Measurements from ENCODE around the gene SOX9. TPM values are rescaled to one million over a fixed set of nuclear protein-coding genes. Genes with fewer than 3 reads are reported as not detected.

The SOX9 gene
- total and polyA plus RNA-seq, 4 donors: 0.42 to 1.7 (median 0.99) TPM

DNA sequence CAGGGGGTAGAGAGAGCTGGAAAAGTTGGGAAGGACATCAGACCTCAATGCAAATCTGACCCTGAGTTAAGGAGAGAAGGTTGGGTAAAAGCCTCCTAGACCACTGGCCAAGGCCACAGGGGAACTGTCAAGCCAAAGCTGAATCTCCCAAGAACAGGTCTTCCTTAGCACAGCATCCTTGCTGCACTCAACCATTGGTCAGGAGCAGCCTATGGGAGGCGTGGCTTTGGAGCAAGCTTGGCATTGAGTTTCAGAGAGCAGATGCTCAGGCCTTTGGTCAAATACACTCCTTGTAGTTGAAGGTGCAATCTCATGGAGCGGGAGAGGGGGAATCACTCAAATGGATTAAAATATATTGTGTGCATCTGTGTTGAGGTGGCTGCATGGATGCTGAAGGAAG lies 21.8 kb downstream of the SOX9 start:
- Histone ChIP-seq H3K27ac (ENCODE audit: low read depth in 1 of 2, low read length in 2 of 2) (no peak overlapping the region), H3K4me1 (ENCODE audit: control insufficient read depth in 4 of 4, insufficient read depth in 4 of 4, low read length in 3 of 4) (no peaks in the 10 kb centered on the region), H3K36me3 (ENCODE audit: control insufficient read depth in 4 of 4, insufficient read depth in 3 of 4, low read depth in 1 of 4, low read length in 3 of 4) (no peaks in the 10 kb centered on the region), H3K9ac (ENCODE audit: low read depth in 1 of 2, low read length in 2 of 2) (no peak overlapping the region), H3K4me3 (ENCODE audit: low read depth in 1 of 3, low read length in 3 of 3) (no peak overlapping the region), H3K27me3 (ENCODE audit: control insufficient read depth in 4 of 4, insufficient read depth in 4 of 4, low read length in 3 of 4) (peaks cover 0 to 4% (median 0%) of the 10 kb centered on the region in 4 donors), H3K9me3 (ENCODE audit: control insufficient read depth in 4 of 4, low read length in 3 of 4) (no peaks in the 10 kb centered on the region)
- TF ChIP-seq FOXA2 (IDR thresholded peaks at IDR 0.05): no peak
- TF ChIP-seq HNF4A (conservative IDR thresholded peaks at IDR 0.05): no peak
- DNase-seq (ENCODE audit: low spot score): no peak
- WGBS: 87% methylated on average over 2 of the region's 2 CpGs

- H3K36me3 ChIP-seq (ENCODE audit: control insufficient read depth in 4 of 4, insufficient read depth in 3 of 4, low read depth in 1 of 4, low read length in 3 of 4): no peaks in the 10 kb centered on the region
- WGBS: 53% methylated on average over 5 of the region's 5 CpGs
- H3K27ac ChIP-seq (ENCODE audit: low read depth in 1 of 2, low read length in 2 of 2): no peak overlapping the region
- H3K9ac ChIP-seq (ENCODE audit: low read depth in 1 of 2, low read length in 2 of 2): no peak overlapping the region
- H3K27me3 ChIP-seq (ENCODE audit: control insufficient read depth in 4 of 4, insufficient read depth in 4 of 4, low read length in 3 of 4): peaks cover 0 to 4% (median 0%) of the 10 kb centered on the region in 4 donors
- no peaks in the 10 kb centered on the region for H3K4me1 ChIP-seq (ENCODE audit: control insufficient read depth in 4 of 4, insufficient read depth in 4 of 4, low read length in 3 of 4)
- TF ChIP-seq RXRA (IDR thresholded peaks at IDR 0.05): no peak
- TF ChIP-seq YY1 (IDR thresholded peaks at IDR 0.05): no peak
- TF ChIP-seq EGR1 (IDR thresholded peaks at IDR 0.05; ENCODE audit: low read depth in 2 of 2): no peak
- no peak for TF ChIP-seq JUND (IDR thresholded peaks at IDR 0.05)
- TF ChIP-seq, protein P1, sequence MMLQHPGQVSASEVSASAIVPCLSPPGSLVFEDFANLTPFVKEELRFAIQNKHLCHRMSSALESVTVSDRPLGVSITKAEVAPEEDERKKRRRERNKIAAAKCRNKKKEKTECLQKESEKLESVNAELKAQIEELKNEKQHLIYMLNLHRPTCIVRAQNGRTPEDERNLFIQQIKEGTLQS (IDR thresholded peaks at IDR 0.05): no peak
- no peak for TF ChIP-seq CTCF (IDR thresholded peaks at IDR 0.05; ENCODE audit: low read depth, low read length, missing input control)
- no peak for TF ChIP-seq NR2F2 (IDR thresholded peaks at IDR 0.05)
- no peak for TF ChIP-seq RAD21 (IDR thresholded peaks at IDR 0.05)
- no peak for TF ChIP-seq GABPA (IDR thresholded peaks at IDR 0.05 in 1 of 2, conservative IDR thresholded peaks at IDR 0.05 in 1 of 2)
- TF ChIP-seq HNF4A (conservative IDR thresholded peaks at IDR 0.05): no peak
- no peak for TF ChIP-seq HNF4G (IDR thresholded peaks at IDR 0.05)
- TF ChIP-seq FOXA2 (IDR thresholded peaks at IDR 0.05): no peak
- TF ChIP-seq FOXA1 (IDR thresholded peaks at IDR 0.05): no peak
- TF ChIP-seq MAX (IDR thresholded peaks at IDR 0.05): no peak
- no peak for DNase-seq (ENCODE audit: low spot score)
- no peak overlapping the region for H3K4me3 ChIP-seq (ENCODE audit: low read depth in 1 of 3, low read length in 3 of 3)
- no peaks in the 10 kb centered on the region for H3K9me3 ChIP-seq (ENCODE audit: control insufficient read depth in 4 of 4, low read length in 3 of 4)
Observed at GRCh38 chr17:72143245-72143644, 22.4 kb downstream of the SOX9 start.

- H3K4me1 ChIP-seq (ENCODE audit: control insufficient read depth in 4 of 4, insufficient read depth in 4 of 4, low read length in 3 of 4): no peaks in the 10 kb centered on the region
- H3K9me3 ChIP-seq (ENCODE audit: control insufficient read depth in 4 of 4, low read length in 3 of 4): no peaks in the 10 kb centered on the region
- no peak for DNase-seq (ENCODE audit: low spot score)
- no peak overlapping the region for H3K27ac ChIP-seq (ENCODE audit: low read depth in 1 of 2, low read length in 2 of 2)
- H3K9ac ChIP-seq (ENCODE audit: low read depth in 1 of 2, low read length in 2 of 2): no peak overlapping the region
- no peaks in the 10 kb centered on the region for H3K36me3 ChIP-seq (ENCODE audit: control insufficient read depth in 4 of 4, insufficient read depth in 3 of 4, low read depth in 1 of 4, low read length in 3 of 4)
- TF ChIP-seq SP1 (IDR thresholded peaks at IDR 0.05) (no peak), CTCF (IDR thresholded peaks at IDR 0.05; ENCODE audit: low read depth, low read length, missing input control) (no peak), MAX (IDR thresholded peaks at IDR 0.05) (no peak)
- peaks cover 0 to 5% (median 0%) of the 10 kb centered on the region in 4 donors for H3K27me3 ChIP-seq (ENCODE audit: control insufficient read depth in 4 of 4, insufficient read depth in 4 of 4, low read length in 3 of 4)
- H3K4me3 ChIP-seq (ENCODE audit: low read depth in 1 of 3, low read length in 3 of 3): no peak overlapping the region
- WGBS: 65% methylated on average over 2 of the region's 2 CpGs
Observed at GRCh38 chr17:72144101-72144500, 23.3 kb downstream of the SOX9 start.
